Thymus (tissue), 11 donors: ENCODE measurements around the gene PRKG1. TPM values are rescaled to one million over a fixed set of nuclear protein-coding genes. Genes with fewer than 3 reads are reported as not detected.

ENCODE experiments used
- DNase-seq, 9 donors: peaks; one replicate each; pipeline ENCODE4 v3.0.0-alpha.2; 2013; ENCODE audit warnings: low spot score in 9 of 9, low read depth in 6 of 9, missing footprints in 1 of 9
- H3K27ac ChIP-seq, 2 donors: one replicate each; pipeline ENCODE4 v1.5.1; 2013; ENCODE audit warnings: control low read depth in 1 of 2, low read depth in 1 of 2, low read length in 1 of 2, mild to moderate bottlenecking in 1 of 2, moderate library complexity in 1 of 2
- H3K27me3 ChIP-seq, 2 donors: one replicate each; pipeline ENCODE4 v1.5.1; 2013; ENCODE audit warnings: low read length in 1 of 2; ENCODE audit not compliant: control insufficient read depth in 2 of 2, insufficient read depth in 1 of 2
- H3K36me3 ChIP-seq, 2 donors: one replicate each; pipeline ENCODE4 v1.5.1; 2013; ENCODE audit warnings: low read length in 1 of 2, mild to moderate bottlenecking in 1 of 2, moderate library complexity in 1 of 2; ENCODE audit not compliant: control insufficient read depth in 2 of 2, insufficient read depth in 2 of 2
- H3K4me1 ChIP-seq, 2 donors: one replicate each; pipeline ENCODE4 v1.5.1; 2013; ENCODE audit warnings: low read length in 2 of 2; ENCODE audit not compliant: control insufficient read depth in 2 of 2, insufficient read depth in 2 of 2
- H3K4me3 ChIP-seq, 2 donors: one replicate each; pipeline ENCODE4 v1.5.1; 2013; ENCODE audit warnings: low read length in 2 of 2, control low read depth in 1 of 2, mild to moderate bottlenecking in 1 of 2
- H3K9me3 ChIP-seq, 2 donors: one replicate each; pipeline ENCODE4 v1.5.1; 2013; ENCODE audit warnings: low read length in 1 of 2, mild to moderate bottlenecking in 1 of 2; ENCODE audit not compliant: control insufficient read depth in 2 of 2, insufficient read depth in 1 of 2
- WGBS: extraction: QIAGEN DNeasy Blood & Tissue Kit; methylation state at CpG from one replicate; pipeline ENCODE4 v1.1.7; 2013; 5-methylcytosine and 5-hydroxymethylcytosine counted together
- polyA plus RNA-seq: library from polyadenylated mRNA; stranded (reverse); fragments of 200-250 nt; gene quantifications from one replicate; pipeline ENCODE4 v1.2.3, GENCODE V29; 2013
- total RNA-seq: library from RNA; stranded (reverse); fragments of 120-200 nt; gene quantifications from one replicate; pipeline ENCODE4 v1.2.4, GENCODE V29; 2013
- donor health status: healthy.

The PRKG1 gene
- total and polyA plus RNA-seq, 2 donors = 2.5 to 7.4 TPM

DNA sequence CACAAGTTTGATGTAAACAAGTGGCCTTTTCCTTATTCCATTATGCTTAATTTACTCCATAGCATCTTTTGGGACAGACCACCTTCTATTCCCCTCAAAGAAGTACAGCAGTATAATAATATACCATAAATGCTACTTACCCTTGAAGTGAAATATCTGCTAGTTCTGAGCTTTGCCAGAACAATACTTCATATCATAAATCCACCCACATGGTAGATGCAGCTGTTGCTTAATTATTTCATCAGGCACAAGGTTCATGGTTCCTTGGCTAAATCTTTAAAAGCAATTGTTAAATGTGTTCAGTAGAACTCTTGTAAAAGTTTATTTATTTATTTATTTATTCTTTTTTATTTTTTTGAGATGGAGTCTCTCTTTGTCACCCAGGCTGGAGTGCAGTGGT lies 592.2 kb downstream of the PRKG1 start:
- Histone ChIP-seq H3K27me3 (no peaks in the 10 kb centered on the region), H3K4me3 (no peak overlapping the region), H3K27ac (no peak overlapping the region), H3K36me3 (no peaks in the 10 kb centered on the region), H3K9me3 (no peaks in the 10 kb centered on the region), H3K4me1 (no peaks in the 10 kb centered on the region)
- DNase-seq = no peak

GRCh38 chr10:51667678-51668335 lies 593.5 kb downstream of the PRKG1 start:
- Histone ChIP-seq H3K36me3 (no peaks in the 10 kb centered on the region), H3K4me1 (no peaks in the 10 kb centered on the region), H3K27ac (no peak overlapping the region), H3K4me3 (no peak overlapping the region), H3K9me3 (no peaks in the 10 kb centered on the region), H3K27me3 (no peaks in the 10 kb centered on the region)
- DNase-seq = no peak
- WGBS = 5% methylated on average over 1 of the region's 1 CpG

- H3K4me3 ChIP-seq = no peak overlapping the region
- no peaks in the 10 kb centered on the region for H3K9me3 ChIP-seq
- no peak overlapping the region for H3K27ac ChIP-seq
- H3K27me3 ChIP-seq = no peaks in the 10 kb centered on the region
- DNase-seq = no peak
- H3K4me1 ChIP-seq = no peaks in the 10 kb centered on the region
- H3K36me3 ChIP-seq = no peaks in the 10 kb centered on the region
Observed at GRCh38 chr10:51668336-51668689, 594.0 kb downstream of the PRKG1 start.

GRCh38 chr10:51669041-51669440 lies 594.8 kb downstream of the PRKG1 start:
- 97% methylated on average over 5 of the region's 5 CpGs for WGBS
- DNase-seq = no peak
- Histone ChIP-seq H3K27me3 (no peaks in the 10 kb centered on the region), H3K27ac (no peak overlapping the region), H3K4me1 (no peaks in the 10 kb centered on the region), H3K36me3 (no peaks in the 10 kb centered on the region), H3K9me3 (no peaks in the 10 kb centered on the region), H3K4me3 (no peak overlapping the region)

GRCh38 chr10:51672039-51672535 lies 597.8 kb downstream of the PRKG1 start:
- no peaks in the 10 kb centered on the region for H3K4me1 ChIP-seq
- H3K4me3 ChIP-seq = no peak overlapping the region
- H3K27ac ChIP-seq = no peak overlapping the region
- no peaks in the 10 kb centered on the region for H3K36me3 ChIP-seq
- no peaks in the 10 kb centered on the region for H3K9me3 ChIP-seq
- DNase-seq = no peak
- no peaks in the 10 kb centered on the region for H3K27me3 ChIP-seq

- DNase-seq = no peak
- H3K4me3 ChIP-seq = no peak overlapping the region
- H3K27me3 ChIP-seq = no peaks in the 10 kb centered on the region
- no peak overlapping the region for H3K27ac ChIP-seq
- H3K9me3 ChIP-seq = no peaks in the 10 kb centered on the region
- no peaks in the 10 kb centered on the region for H3K4me1 ChIP-seq
- H3K36me3 ChIP-seq = no peaks in the 10 kb centered on the region
Observed at GRCh38 chr10:51675088-51675487, 600.8 kb downstream of the PRKG1 start.

- Histone ChIP-seq H3K27ac (no peak overlapping the region), H3K4me1 (no peaks in the 10 kb centered on the region), H3K9me3 (no peaks in the 10 kb centered on the region), H3K36me3 (no peaks in the 10 kb centered on the region), H3K4me3 (no peak overlapping the region), H3K27me3 (no peaks in the 10 kb centered on the region)
- no peak for DNase-seq
- WGBS = 94% methylated on average over 6 of the region's 6 CpGs
Observed at GRCh38 chr10:51679841-51680240, 605.6 kb downstream of the PRKG1 start.

- Histone ChIP-seq H3K4me1 (no peaks in the 10 kb centered on the region), H3K36me3 (no peaks in the 10 kb centered on the region), H3K9me3 (no peaks in the 10 kb centered on the region), H3K27ac (no peak overlapping the region), H3K4me3 (no peak overlapping the region), H3K27me3 (no peaks in the 10 kb centered on the region)
- no peak for DNase-seq
- WGBS = 79% methylated on average over 4 of the region's 4 CpGs
Observed at GRCh38 chr10:51683031-51683691, 608.9 kb downstream of the PRKG1 start.

- H3K4me3 ChIP-seq = no peak overlapping the region
- DNase-seq = no peak
- H3K4me1 ChIP-seq = no peaks in the 10 kb centered on the region
- H3K9me3 ChIP-seq = no peaks in the 10 kb centered on the region
- H3K27me3 ChIP-seq = no peaks in the 10 kb centered on the region
- no peaks in the 10 kb centered on the region for H3K36me3 ChIP-seq
- H3K27ac ChIP-seq = no peak overlapping the region
- 93% methylated on average over 2 of the region's 2 CpGs for WGBS
Observed at GRCh38 chr10:51685768-51686167, 611.5 kb downstream of the PRKG1 start.
